ENCODE results near the gene TPST1.

Gene TPST1

GRCh38 chr7:66181329-66181728 is 23.8 kb upstream of the TPST1 start:
- no peak for DNase-seq (ENCODE audit: low read depth in 2 of 2)
- no peak overlapping the region for H3K4me3 ChIP-seq (replicated peaks in 1 of 2; ENCODE audit: low read depth in 2 of 2, low read length in 2 of 2)
- TF ChIP-seq CTCF (IDR thresholded peaks at IDR 0.05; ENCODE audit: low read depth, low read length), result no peak

- no peak for TF ChIP-seq CTCF (IDR thresholded peaks at IDR 0.05; ENCODE audit: low read depth, low read length)
Measured at GRCh38 chr7:66181845-66182244, 23.3 kb upstream of the TPST1 start.

GRCh38 chr7:66182920-66183319 is 22.2 kb upstream of the TPST1 start:
- DNase-seq (ENCODE audit: low read depth in 2 of 2), result no peak

More at GRCh38 chr7:66181845-66182244, 23.3 kb upstream of the TPST1 start:
- no peak overlapping the region for H3K4me3 ChIP-seq (replicated peaks in 1 of 2; ENCODE audit: low read depth in 2 of 2, low read length in 2 of 2)
- no peak for DNase-seq (ENCODE audit: low read depth in 2 of 2)

GRCh38 chr7:66183700-66184099 is 21.4 kb upstream of the TPST1 start:
- TF ChIP-seq CTCF (IDR thresholded peaks at IDR 0.05; ENCODE audit: low read depth, low read length), result no peak
- peak; percentile 78 to 85 for DNase-seq (ENCODE audit: low read depth in 2 of 2)
- H3K4me3 ChIP-seq (replicated peaks in 1 of 2; ENCODE audit: low read depth in 2 of 2, low read length in 2 of 2), result no peak overlapping the region

More at GRCh38 chr7:66182920-66183319, 22.2 kb upstream of the TPST1 start:
- no peak for TF ChIP-seq CTCF (IDR thresholded peaks at IDR 0.05; ENCODE audit: low read depth, low read length)
- no peak overlapping the region for H3K4me3 ChIP-seq (replicated peaks in 1 of 2; ENCODE audit: low read depth in 2 of 2, low read length in 2 of 2)

- DNase-seq (ENCODE audit: low read depth in 2 of 2), result no peak
- no peak overlapping the region for H3K4me3 ChIP-seq (replicated peaks in 1 of 2; ENCODE audit: low read depth in 2 of 2, low read length in 2 of 2)
- no peak for TF ChIP-seq CTCF (IDR thresholded peaks at IDR 0.05; ENCODE audit: low read depth, low read length)
Measured at GRCh38 chr7:66185680-66186187, 19.4 kb upstream of the TPST1 start.

GRCh38 chr7:66186991-66187390 is 18.1 kb upstream of the TPST1 start:
- DNase-seq (ENCODE audit: low read depth in 2 of 2), result no peak
- TF ChIP-seq CTCF (IDR thresholded peaks at IDR 0.05; ENCODE audit: low read depth, low read length), result no peak
- no peak overlapping the region for H3K4me3 ChIP-seq (replicated peaks in 1 of 2; ENCODE audit: low read depth in 2 of 2, low read length in 2 of 2)

- peak; percentile 65 to 66 for DNase-seq (ENCODE audit: low read depth in 2 of 2)
Measured at GRCh38 chr7:66187905-66188304, 17.2 kb upstream of the TPST1 start.

More at GRCh38 chr7:66187905-66188304, 17.2 kb upstream of the TPST1 start:
- H3K4me3 ChIP-seq (replicated peaks in 1 of 2; ENCODE audit: low read depth in 2 of 2, low read length in 2 of 2), result no peak overlapping the region
- no peak for TF ChIP-seq CTCF (IDR thresholded peaks at IDR 0.05; ENCODE audit: low read depth, low read length)
